Neuron (in vitro differentiated cells): ENCODE measurements around the gene IFT20.
"Not testable (repeated sequence)": the region's sequence is repeated elsewhere in the genome, so short reads cannot be mapped to it uniquely, and the experiment has no call there.

ENCODE experiments used
- H2AFZ ChIP-seq: one replicate; pipeline ENCODE4 v1.6.1; 2013; ENCODE audit warnings: low read depth, mild to moderate bottlenecking, inconsistent platforms, low read length, moderate library complexity
- H3K27me3 ChIP-seq: one replicate; pipeline ENCODE4 v1.6.1; 2013; ENCODE audit warnings: low read length; ENCODE audit not compliant: insufficient read depth
- H3K36me3 ChIP-seq: one replicate; pipeline ENCODE4 v1.6.1; 2013; ENCODE audit warnings: low read length; ENCODE audit not compliant: insufficient read depth
- H3K4me1 ChIP-seq: one replicate; pipeline ENCODE4 v1.6.1; 2013; ENCODE audit warnings: low read length; ENCODE audit not compliant: insufficient read depth
- H3K4me3 ChIP-seq: 2 replicates; pipeline ENCODE4 v1.5.1; 2013; ENCODE audit warnings: mild to moderate bottlenecking, low read length, moderate library complexity
- H3K9me3 ChIP-seq: one replicate; pipeline ENCODE4 v1.6.1; 2013; ENCODE audit warnings: low read length

The IFT20 gene

DNA sequence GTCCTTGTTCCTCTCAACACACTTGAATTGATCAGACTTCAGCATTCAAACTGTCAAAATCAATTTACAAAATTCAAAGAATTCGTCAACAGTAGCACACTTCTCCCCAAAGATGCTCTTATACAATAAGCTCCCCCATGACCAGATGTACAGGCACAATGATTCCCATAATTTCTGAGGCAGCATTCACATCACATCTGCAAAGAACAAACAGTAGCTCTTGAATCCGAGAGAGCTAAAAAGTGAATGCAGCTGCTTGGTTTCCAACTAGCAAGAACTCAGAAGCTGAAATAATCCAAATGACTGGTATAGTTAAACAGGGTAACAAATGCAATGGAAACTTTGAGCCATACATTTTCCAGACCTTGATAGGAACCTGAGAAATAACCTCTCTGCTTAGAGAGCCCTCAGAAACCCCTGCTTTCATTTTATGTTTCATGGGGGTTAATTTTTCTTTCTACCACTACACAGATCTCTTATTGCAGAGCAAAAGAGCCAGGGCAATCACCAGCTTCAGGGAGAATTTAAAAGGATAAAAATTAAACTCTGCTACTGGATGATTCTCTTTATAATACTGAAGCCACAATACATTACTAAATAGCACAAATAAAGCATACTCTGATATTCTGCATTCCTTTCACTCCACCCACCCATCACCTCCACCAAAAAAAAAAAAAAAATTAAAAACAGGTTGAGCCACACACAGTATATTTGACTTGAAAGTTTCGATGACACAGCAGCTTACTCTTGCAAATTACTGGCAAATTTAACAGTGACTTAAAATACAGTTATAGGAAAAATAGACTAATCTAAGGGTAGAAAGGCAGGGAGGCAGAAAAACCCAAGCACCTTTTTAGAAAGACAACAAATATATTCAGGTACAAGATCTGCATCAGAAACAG is 39.3 kb downstream of the IFT20 start:
- Histone ChIP-seq H3K4me1 (peaks cover 6% of the 10 kb centered on the region), H3K4me3 (no peak overlapping the region), H2AFZ (no peak overlapping the region), H3K27me3 (no peaks in the 10 kb centered on the region), H3K9me3 (no peaks in the 10 kb centered on the region), H3K36me3 (no peaks in the 10 kb centered on the region)

- Histone ChIP-seq H2AFZ (no peak overlapping the region), H3K4me3 (no peak overlapping the region), H3K4me1 (peaks cover 4% of the 10 kb centered on the region), H3K9me3 (no peaks in the 10 kb centered on the region), H3K27me3 (no peaks in the 10 kb centered on the region), H3K36me3 (no peaks in the 10 kb centered on the region)
These were observed 41.3 kb downstream of the IFT20 start for GRCh38 chr17:28293994-28294393.

DNA sequence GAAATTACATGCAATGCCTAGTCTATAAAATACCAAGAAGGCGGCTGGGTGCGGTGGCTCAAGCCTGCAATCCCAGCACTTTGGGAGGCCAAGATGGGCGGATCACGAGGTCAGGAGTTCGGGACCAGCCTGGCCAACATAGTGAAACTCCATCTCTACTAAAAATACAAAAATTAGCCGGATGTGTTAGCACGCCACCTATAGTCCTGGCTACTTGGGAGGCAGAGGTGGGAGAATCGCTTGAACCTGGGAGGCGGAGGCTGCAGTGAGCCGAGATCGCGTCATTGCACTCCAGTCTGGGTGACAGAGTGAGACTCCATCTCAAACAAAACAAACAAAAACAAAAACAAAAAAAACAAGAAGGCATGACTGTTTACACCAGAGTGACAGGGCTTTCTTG is 42.4 kb downstream of the IFT20 start:
- H3K27me3 ChIP-seq, H3K36me3 ChIP-seq, H3K4me1 ChIP-seq, H3K9me3 ChIP-seq, H2AFZ ChIP-seq, H3K4me3 ChIP-seq: not testable (repeated sequence)

DNA sequence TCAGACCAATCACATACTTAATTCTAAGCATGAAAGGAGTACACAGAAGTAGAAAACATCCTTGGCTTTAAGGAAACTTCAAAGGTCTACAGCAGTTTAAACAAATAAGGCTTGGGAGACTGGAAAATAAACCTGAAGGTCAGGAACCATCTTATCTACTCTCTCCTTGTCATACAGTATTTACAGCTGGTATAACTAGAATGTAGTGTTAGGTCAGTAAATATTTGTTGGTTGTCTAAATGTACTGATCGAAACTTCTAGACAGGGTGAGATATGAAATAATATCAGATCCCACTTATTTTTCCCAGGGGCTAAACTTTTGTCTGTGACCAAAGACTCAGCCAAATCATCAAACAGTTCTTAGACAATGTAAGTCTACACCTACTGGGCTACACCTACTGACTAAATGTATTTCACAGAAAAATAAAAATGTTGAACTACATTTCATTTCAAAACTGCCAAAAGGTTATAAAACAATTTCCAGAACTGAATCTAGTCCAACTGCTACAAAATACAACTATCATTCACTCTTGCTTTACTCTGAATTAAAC is 43.4 kb downstream of the IFT20 start:
- no peaks in the 10 kb centered on the region for H3K36me3 ChIP-seq
- no peak overlapping the region for H3K4me3 ChIP-seq
- no peaks in the 10 kb centered on the region for H3K27me3 ChIP-seq
- H3K4me1 ChIP-seq: peaks cover 4% of the 10 kb centered on the region
- H2AFZ ChIP-seq: no peak overlapping the region
- H3K9me3 ChIP-seq: no peaks in the 10 kb centered on the region

- no peaks in the 10 kb centered on the region for H3K9me3 ChIP-seq
- no peak overlapping the region for H3K4me3 ChIP-seq
- H3K27me3 ChIP-seq: no peaks in the 10 kb centered on the region
- no peak overlapping the region for H2AFZ ChIP-seq
- H3K4me1 ChIP-seq: peaks cover 1% of the 10 kb centered on the region
- H3K36me3 ChIP-seq: no peaks in the 10 kb centered on the region
These were observed 44.6 kb downstream of the IFT20 start for GRCh38 chr17:28290703-28291102.

- Histone ChIP-seq H3K36me3 (no peaks in the 10 kb centered on the region), H3K4me1 (no peaks in the 10 kb centered on the region), H3K9me3 (no peaks in the 10 kb centered on the region), H3K27me3 (no peaks in the 10 kb centered on the region), H3K4me3 (no peak overlapping the region), H2AFZ (no peak overlapping the region)
These were observed 49.3 kb downstream of the IFT20 start for GRCh38 chr17:28285965-28286364.

DNA sequence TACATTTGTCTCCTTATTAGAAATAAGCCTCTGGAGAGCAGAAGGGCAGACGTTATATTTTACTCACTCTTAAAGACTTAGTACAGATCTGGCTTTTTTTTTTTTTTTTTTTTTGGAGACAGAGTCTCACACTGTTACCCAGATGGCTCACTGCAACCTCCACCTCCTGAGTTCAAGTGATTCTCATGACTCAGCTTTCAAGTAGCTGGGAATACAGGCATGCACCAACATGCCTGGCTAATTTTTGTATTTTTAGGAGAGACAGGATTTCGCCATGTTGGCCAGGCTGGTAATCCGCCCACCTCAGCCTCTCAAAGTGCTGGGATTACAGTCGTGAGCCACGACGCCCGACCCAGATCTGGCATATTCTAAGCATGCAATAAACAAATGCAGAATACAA is 52.7 kb downstream of the IFT20 start:
- Histone ChIP-seq H3K9me3 (no peaks in the 10 kb centered on the region), H3K4me1 (no peaks in the 10 kb centered on the region), H3K27me3 (no peaks in the 10 kb centered on the region), H3K4me3 (no peak overlapping the region), H3K36me3 (no peaks in the 10 kb centered on the region), H2AFZ (no peak overlapping the region)

- Histone ChIP-seq H3K4me3 (no peak overlapping the region), H2AFZ (no peak overlapping the region)
These were observed 54.4 kb downstream of the IFT20 start for GRCh38 chr17:28280826-28281225.

DNA sequence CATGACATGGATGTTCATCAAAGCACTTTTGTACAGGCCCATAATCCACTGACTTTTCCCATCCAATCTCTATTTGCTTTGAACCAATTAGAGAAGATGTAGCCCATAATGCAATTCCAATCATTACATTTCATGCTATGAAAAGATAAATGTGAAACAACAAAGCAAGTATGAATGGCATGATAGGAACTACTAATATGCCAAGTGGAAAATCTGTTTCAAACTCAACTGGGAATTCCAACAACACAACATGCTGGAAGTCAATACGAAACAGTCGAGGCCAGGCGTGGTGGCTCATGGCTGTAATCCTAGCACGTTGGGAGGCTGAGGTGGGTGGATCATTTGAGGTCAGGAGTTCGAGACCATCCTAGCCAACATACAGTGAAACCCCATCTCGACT is 55.9 kb downstream of the IFT20 start:
- Histone ChIP-seq H3K36me3 (no peaks in the 10 kb centered on the region), H3K9me3 (no peaks in the 10 kb centered on the region), H3K27me3 (no peaks in the 10 kb centered on the region), H3K4me3 (no peak overlapping the region), H2AFZ (no peak overlapping the region), H3K4me1 (peaks cover 18% of the 10 kb centered on the region)

More at GRCh38 chr17:28280826-28281225, 54.4 kb downstream of the IFT20 start:
- H3K27me3 ChIP-seq: no peaks in the 10 kb centered on the region
- H3K4me1 ChIP-seq: peaks cover 3% of the 10 kb centered on the region
- H3K9me3 ChIP-seq: no peaks in the 10 kb centered on the region
- H3K36me3 ChIP-seq: no peaks in the 10 kb centered on the region
